Panc1 (cell line): ENCODE measurements around the gene SNTB2. TPM values are rescaled to one million over a fixed set of nuclear protein-coding genes. Genes with fewer than 3 reads are reported as not detected.

Experiments used
- ATAC-seq: fragments of 200-7000 bp; cut with Tn5 transposase; 2 replicates; pipeline ENCODE4 v1.9.1; 2020; ENCODE audit warnings: mild to moderate bottlenecking, moderate library complexity
- BruUV-seq: library from RNA; stranded (reverse); fragments of 400-500 nt; replicated peaks from 2 replicates; lab custom pipeline; 2021; lab: Mats Ljungman, UMichigan
- CTCF ChIA-PET: fragments of 300-600 bp; sonication (Branson Sonifier 250); formaldehyde crosslinking; loops from one replicate; lab custom pipeline; 2022; ENCODE audit warnings: antibody characterized with exemption; lab: Charles Lee
- POLR2A ChIA-PET: fragments of 300-600 bp; sonication (Branson Sonifier 250); formaldehyde crosslinking; loops from one replicate; lab custom pipeline; 2022; ENCODE audit warnings: antibody characterized with exemption; lab: Charles Lee
- DNase-seq: peaks from one replicate; pipeline ENCODE4 v3.0.0-alpha.2; 2010; ENCODE audit warnings: low read depth, low spot score
- H3K27ac ChIP-seq: 2 replicates; pipeline ENCODE4 v1.5.1; 2011; ENCODE audit warnings: mild to moderate bottlenecking, low read length, inconsistent platforms
- H3K27me3 ChIP-seq: fragments of 200-500 bp; sonication (Bioruptor generic); 2 replicates; pipeline ENCODE4 v1.6.0; 2014; ENCODE audit warnings: low read length, inconsistent platforms; ENCODE audit not compliant: control insufficient read depth, insufficient read depth
- H3K36me3 ChIP-seq: fragments of 200-500 bp; sonication (Bioruptor generic); 2 replicates; pipeline ENCODE4 v1.5.1; 2014; ENCODE audit warnings: inconsistent platforms, mild to moderate bottlenecking, low read length, moderate library complexity; ENCODE audit not compliant: control insufficient read depth, insufficient read depth
- H3K4me1 ChIP-seq: 2 replicates; pipeline ENCODE4 v1.5.1; 2011; ENCODE audit warnings: inconsistent platforms, mild to moderate bottlenecking, low read length, moderate library complexity; ENCODE audit not compliant: control insufficient read depth, insufficient read depth
- H3K4me3 ChIP-seq, 2 experiments: 2 replicates each; pipeline ENCODE4 v1.5.1; 2011 to 2012; ENCODE audit warnings: low read depth in 2 of 2, low read length in 2 of 2, mild to moderate bottlenecking in 2 of 2, inconsistent platforms in 1 of 2, moderate library complexity in 1 of 2
- H3K9me3 ChIP-seq: fragments of 200-500 bp; sonication (Bioruptor generic); 2 replicates; pipeline ENCODE4 v1.5.1; 2014; ENCODE audit warnings: low read depth, mild to moderate bottlenecking, inconsistent platforms, low read length, moderate library complexity; ENCODE audit not compliant: control insufficient read depth, insufficient read depth
- POLR2AphosphoS5 ChIP-seq: IDR thresholded peaks from 2 replicates; pipeline ENCODE4 v1.6.1; 2012; ENCODE audit warnings: mild to moderate bottlenecking, low read depth, low read length, moderate library complexity
- SIN3A ChIP-seq: IDR thresholded peaks from 2 replicates; pipeline ENCODE4 v1.6.1; 2012; ENCODE audit warnings: low read depth, mild to moderate bottlenecking, low read length, moderate library complexity, borderline replicate concordance; ENCODE audit not compliant: insufficient read depth
- TCF7L2 ChIP-seq: IDR thresholded peaks from 2 replicates; pipeline ENCODE4 v1.6.1; 2011; ENCODE audit warnings: mild to moderate bottlenecking, low read depth, low read length, inconsistent platforms
- in situ Hi-C: cut with HindIII; loops from 2 replicates; pipeline ENCODE4 v1.10.0; 2016; ENCODE audit warnings: low sequenced_read_pairs, low pct_unique_long_range_greater_than_20kb
- intact Hi-C: fragments of 100-400 bp; cut with micrococcal nuclease; formaldehyde crosslinking; loops from one replicate; pipeline ENCODE4 v1.10.0; 2022; ENCODE audit not compliant: unreplicated experiment
- total RNA-seq: library from RNA; stranded (reverse); gene quantifications from one replicate; pipeline ENCODE4 v1.2.1, GENCODE V29; 2021; ENCODE audit not compliant: unreplicated experiment
- TF ChIP-seq, protein P1 (sequence below): fragments of 450-650 bp; IDR thresholded peaks from 2 replicates; pipeline ENCODE4 v1.5.1; 2017; ENCODE audit warnings: mild to moderate bottlenecking
- TF ChIP-seq, protein P2 (sequence below), 2 experiments: IDR thresholded peaks; 2 replicates each; pipeline ENCODE4 v1.6.1; 2011 to 2012; ENCODE audit warnings: low read depth in 2 of 2, control low read depth in 1 of 2, low read length in 1 of 2, mild to moderate bottlenecking in 1 of 2, moderate library complexity in 1 of 2; ENCODE audit not compliant: insufficient read depth in 1 of 2

SNTB2 gene
- total RNA-seq, 1 experiment from 2014 or later = 40.8 TPM

GRCh38 chr16:69241926-69242325 lies 55.0 kb downstream of the SNTB2 start:
- BruUV-seq = no TSS peak
- ChIA-PET CTCF (no interaction called here), POLR2A (no interaction called here)
- H3K4me1 ChIP-seq = 0 out of 2 replicates have a peak, but pooled peaks cover 6% of the 10 kb centered on the region
- no peak overlapping the region for H3K27ac ChIP-seq
- no peaks in the 10 kb centered on the region for H3K27me3 ChIP-seq
- DNase-seq (no peak), ATAC-seq (no peak)
- H3K36me3 ChIP-seq = no peaks in the 10 kb centered on the region
- in situ Hi-C loops (no loop called here), intact Hi-C loops (no loop called here)
- no peak for TF ChIP-seq SIN3A
- no peak for TF ChIP-seq POLR2AphosphoS5
- TF ChIP-seq, protein P1, sequence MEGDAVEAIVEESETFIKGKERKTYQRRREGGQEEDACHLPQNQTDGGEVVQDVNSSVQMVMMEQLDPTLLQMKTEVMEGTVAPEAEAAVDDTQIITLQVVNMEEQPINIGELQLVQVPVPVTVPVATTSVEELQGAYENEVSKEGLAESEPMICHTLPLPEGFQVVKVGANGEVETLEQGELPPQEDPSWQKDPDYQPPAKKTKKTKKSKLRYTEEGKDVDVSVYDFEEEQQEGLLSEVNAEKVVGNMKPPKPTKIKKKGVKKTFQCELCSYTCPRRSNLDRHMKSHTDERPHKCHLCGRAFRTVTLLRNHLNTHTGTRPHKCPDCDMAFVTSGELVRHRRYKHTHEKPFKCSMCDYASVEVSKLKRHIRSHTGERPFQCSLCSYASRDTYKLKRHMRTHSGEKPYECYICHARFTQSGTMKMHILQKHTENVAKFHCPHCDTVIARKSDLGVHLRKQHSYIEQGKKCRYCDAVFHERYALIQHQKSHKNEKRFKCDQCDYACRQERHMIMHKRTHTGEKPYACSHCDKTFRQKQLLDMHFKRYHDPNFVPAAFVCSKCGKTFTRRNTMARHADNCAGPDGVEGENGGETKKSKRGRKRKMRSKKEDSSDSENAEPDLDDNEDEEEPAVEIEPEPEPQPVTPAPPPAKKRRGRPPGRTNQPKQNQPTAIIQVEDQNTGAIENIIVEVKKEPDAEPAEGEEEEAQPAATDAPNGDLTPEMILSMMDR = no peak
- no peak overlapping the region for H3K4me3 ChIP-seq
- H3K9me3 ChIP-seq = no peaks in the 10 kb centered on the region

- H3K27ac ChIP-seq = no peak overlapping the region
- no peaks in the 10 kb centered on the region for H3K36me3 ChIP-seq
- ChIA-PET CTCF (no interaction called here), POLR2A (no interaction called here)
- TF ChIP-seq TCF7L2 (no peak), POLR2AphosphoS5 (no peak), SIN3A (no peak)
- TF ChIP-seq, protein P2, sequence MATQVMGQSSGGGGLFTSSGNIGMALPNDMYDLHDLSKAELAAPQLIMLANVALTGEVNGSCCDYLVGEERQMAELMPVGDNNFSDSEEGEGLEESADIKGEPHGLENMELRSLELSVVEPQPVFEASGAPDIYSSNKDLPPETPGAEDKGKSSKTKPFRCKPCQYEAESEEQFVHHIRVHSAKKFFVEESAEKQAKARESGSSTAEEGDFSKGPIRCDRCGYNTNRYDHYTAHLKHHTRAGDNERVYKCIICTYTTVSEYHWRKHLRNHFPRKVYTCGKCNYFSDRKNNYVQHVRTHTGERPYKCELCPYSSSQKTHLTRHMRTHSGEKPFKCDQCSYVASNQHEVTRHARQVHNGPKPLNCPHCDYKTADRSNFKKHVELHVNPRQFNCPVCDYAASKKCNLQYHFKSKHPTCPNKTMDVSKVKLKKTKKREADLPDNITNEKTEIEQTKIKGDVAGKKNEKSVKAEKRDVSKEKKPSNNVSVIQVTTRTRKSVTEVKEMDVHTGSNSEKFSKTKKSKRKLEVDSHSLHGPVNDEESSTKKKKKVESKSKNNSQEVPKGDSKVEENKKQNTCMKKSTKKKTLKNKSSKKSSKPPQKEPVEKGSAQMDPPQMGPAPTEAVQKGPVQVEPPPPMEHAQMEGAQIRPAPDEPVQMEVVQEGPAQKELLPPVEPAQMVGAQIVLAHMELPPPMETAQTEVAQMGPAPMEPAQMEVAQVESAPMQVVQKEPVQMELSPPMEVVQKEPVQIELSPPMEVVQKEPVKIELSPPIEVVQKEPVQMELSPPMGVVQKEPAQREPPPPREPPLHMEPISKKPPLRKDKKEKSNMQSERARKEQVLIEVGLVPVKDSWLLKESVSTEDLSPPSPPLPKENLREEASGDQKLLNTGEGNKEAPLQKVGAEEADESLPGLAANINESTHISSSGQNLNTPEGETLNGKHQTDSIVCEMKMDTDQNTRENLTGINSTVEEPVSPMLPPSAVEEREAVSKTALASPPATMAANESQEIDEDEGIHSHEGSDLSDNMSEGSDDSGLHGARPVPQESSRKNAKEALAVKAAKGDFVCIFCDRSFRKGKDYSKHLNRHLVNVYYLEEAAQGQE (IDR thresholded peaks at IDR 0.05; ENCODE audit: insufficient read depth in 1 of 2, low read depth in 2 of 2, low read length in 1 of 2) = no peak
- TF ChIP-seq, protein P1 = no peak
- DNase-seq (no peak), ATAC-seq (no peak)
- BruUV-seq = no TSS peak
- in situ Hi-C loops (no loop called here), intact Hi-C loops (no loop called here)
- 0 out of 2 replicates have a peak, but pooled peaks cover 6% of the 10 kb centered on the region for H3K4me1 ChIP-seq
- H3K9me3 ChIP-seq = no peaks in the 10 kb centered on the region
- H3K4me3 ChIP-seq = no peak overlapping the region
- no peaks in the 10 kb centered on the region for H3K27me3 ChIP-seq
Measured at GRCh38 chr16:69243479-69243878, 56.5 kb downstream of the SNTB2 start.
